NCI-H510A (cell line): ENCODE data around the gene ASGR2.
"Not testable (repeated sequence)": the region's sequence is repeated elsewhere in the genome, so short reads cannot be mapped to it uniquely, and the experiment has no call there.

Experiments
- DNase-seq: peaks from one replicate; lab custom pipeline; 2025; lab: John Stamatoyannopoulos, UW

Gene ASGR2

GRCh38 chr17:7114241-7114874 lies at the start of gene ASGR2:
ASGR2 (minus strand) TSS chr17:7114822; CDS start chr17:7114240, 582 bp downstream.
- DNase-seq = no peak

DNA sequence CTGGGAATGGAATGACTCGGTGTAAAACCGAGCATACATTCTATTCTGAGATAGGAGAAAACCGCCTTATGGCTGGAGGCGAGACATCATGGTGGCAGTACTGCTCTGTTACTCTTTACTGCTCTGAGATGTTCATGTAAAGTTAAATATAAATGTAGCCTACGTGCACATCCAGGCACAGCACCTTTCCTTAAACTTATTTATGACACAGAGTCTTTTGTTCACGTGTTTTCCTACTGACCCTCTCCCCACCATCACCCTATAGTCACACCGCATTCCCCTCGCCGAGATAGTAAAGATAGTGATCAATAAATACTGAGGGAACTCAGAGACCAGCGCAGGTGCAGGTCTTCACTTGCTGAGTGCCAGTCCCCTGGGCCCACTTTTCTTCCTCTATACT lies 44.9 kb upstream of the ASGR2 start:
- not testable (repeated sequence) for DNase-seq

GRCh38 chr17:7158424-7158823 lies 43.8 kb upstream of the ASGR2 start:
- DNase-seq = not testable (repeated sequence)

GRCh38 chr17:7156342-7156940 lies 41.8 kb upstream of the ASGR2 start:
- no peak for DNase-seq

GRCh38 chr17:7147772-7148171 lies 33.1 kb upstream of the ASGR2 start:
- DNase-seq = no peak

DNA sequence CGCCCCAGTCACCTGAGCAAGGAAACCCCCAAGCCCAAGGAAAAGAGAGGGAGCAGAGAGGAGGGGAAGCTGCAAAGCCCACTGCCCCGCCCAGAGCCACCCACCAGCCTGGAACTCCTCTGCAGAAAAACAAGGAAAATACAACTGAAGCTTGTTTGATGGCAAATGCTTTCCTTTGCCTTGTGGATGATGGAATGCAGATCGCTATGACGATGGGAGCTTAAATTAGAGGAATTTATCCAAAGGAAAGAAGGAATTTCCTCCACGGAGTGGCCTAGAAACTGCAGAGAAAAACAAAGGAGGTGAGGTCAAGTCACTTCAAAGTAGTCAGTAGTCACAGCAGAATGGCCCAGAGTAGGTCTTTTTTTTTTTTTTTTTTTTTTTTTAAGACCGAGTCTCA lies 31.5 kb upstream of the ASGR2 start:
- no peak for DNase-seq

DNA sequence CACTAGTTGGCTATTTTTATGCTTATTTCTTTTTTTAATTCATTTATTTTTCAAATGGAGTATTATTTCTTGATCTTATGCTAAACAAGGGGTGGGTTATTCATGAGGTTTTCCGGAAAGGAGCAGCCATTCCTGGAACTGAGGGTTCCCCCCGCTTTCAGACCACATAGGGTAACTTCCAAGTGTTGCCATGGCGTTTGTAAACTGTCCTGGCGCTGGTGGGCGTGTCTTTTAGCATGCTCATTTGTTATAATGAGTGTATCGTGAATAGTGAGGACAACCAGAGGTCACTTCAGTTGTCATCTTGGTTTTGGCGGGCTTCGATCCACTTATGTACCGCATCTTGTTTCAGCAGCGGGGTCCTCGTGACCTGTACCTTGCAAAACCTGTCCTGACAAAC lies 29.6 kb upstream of the ASGR2 start:
- no peak for DNase-seq

DNA sequence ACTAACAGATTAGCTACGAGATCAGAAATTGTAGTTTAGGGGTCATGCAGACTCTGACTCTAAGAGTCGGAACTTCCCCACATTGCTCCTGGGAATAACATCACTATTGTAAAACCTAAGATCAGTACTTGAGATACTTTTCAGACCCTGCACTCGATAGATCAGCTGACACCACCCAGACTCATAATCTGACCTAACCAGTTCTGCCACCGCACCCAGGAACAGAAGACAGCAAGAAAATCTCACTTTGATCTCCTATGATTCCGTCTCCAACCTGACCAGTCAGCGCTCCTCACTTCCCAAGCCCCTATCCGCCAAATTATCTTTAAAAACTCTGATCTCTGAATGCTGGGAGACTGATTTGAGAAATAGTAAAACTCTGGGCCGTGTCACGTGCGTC lies 27.2 kb upstream of the ASGR2 start:
- peak; percentile 11 for DNase-seq

DNA sequence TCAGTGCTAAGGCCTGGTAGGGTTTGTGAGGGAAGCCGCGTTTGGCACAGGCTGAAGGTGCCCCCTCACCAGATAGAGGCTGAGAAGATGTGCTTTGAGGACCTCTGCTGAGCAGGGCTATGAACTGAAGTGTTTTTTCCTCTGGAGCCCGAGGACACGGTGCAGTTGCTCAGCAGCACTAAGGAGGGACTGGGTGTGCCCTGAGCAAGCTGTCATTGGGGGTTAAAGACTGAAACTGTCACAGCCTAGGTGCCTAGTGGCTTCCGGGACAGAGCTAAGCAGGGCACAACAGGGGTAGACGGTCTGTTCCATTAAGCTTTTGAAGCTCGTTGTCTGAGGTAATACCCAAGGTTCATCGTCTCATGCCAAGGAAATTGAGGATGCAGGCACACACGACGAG lies 24.8 kb upstream of the ASGR2 start:
- no peak for DNase-seq

GRCh38 chr17:7138800-7139381 lies 24.3 kb upstream of the ASGR2 start:
- DNase-seq = no peak

GRCh38 chr17:7137171-7137943 lies 22.7 kb upstream of the ASGR2 start:
- DNase-seq = no peak

GRCh38 chr17:7136266-7136877 lies 21.8 kb upstream of the ASGR2 start:
- no peak for DNase-seq

- DNase-seq = no peak
These were observed 19.3 kb upstream of the ASGR2 start for GRCh38 chr17:7133916-7134315.

GRCh38 chr17:7133424-7133823 lies 18.8 kb upstream of the ASGR2 start:
- DNase-seq = no peak

GRCh38 chr17:7132511-7133094 lies 18.0 kb upstream of the ASGR2 start:
- no peak for DNase-seq

DNA sequence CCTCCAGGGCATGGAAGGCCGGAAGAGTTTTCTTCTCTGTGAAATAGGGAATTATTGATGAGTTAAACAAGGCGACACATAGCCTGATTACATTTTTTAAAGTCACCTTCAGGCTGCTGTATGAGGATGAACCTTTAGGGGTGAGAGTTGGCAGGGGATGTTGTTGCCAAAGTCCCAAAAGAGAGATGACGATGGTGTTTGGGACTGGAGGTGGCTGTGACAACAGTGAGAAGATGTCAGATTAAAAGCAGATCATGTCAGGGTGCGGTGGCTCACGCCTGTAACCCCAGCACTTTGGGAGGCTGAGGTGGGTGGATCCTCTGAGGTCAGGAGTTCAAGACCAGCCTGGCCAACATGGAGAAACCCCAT lies 16.8 kb upstream of the ASGR2 start:
- no peak for DNase-seq

- no peak for DNase-seq
These were observed 16.2 kb upstream of the ASGR2 start for GRCh38 chr17:7130621-7131422.

- DNase-seq = no peak
These were observed 14.7 kb upstream of the ASGR2 start for GRCh38 chr17:7129311-7129710.

GRCh38 chr17:7128160-7128559 lies 13.5 kb upstream of the ASGR2 start:
- no peak for DNase-seq

DNA sequence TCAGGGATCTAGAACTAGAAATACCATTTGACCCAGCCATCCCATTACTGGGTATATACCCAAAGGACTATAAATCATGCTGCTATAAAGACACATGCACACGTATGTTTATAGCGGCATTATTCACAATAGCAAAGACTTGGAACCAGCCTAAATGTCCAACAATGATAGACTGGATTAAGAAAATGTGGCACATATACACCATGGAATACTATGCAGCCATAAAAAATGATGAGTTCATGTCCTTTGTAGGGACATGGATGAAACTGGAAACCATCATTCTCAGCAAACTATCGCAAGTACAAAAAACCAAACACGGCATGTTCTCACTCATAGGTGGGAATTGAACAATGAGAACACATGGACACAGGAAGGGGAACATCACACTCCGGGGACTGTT lies 12.9 kb upstream of the ASGR2 start:
- not testable (repeated sequence) for DNase-seq

DNA sequence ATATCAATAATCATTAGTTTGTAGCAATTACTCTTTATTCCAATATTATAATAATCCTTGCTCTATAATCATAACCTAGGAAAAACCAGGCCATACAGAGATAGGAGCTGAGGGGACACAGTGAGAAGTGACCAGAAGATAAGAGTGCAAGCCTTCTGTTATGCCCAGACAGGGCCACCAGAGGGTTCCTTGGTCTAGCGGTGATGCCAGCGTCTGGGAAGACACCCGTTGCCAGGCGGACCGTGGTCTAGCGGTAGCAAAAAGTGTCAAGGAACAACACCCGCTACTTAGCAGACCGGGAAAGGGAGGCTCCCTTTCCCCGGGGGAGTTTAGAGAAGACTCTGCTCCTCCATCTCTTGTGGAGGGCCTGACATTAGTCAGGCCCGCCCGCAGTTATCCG lies 11.8 kb upstream of the ASGR2 start:
- not testable (repeated sequence) for DNase-seq
